Measurements from ENCODE around the gene PKN1. TPM values are rescaled to one million over a fixed set of nuclear protein-coding genes. Genes with fewer than 3 reads are reported as not detected.
A peak's percentile ranks its signal among the peaks of the same experiment; 100 is the strongest.

Gene PKN1
- total and polyA plus RNA-seq, 2 experiments from 2014 or later = 47.2 to 128 TPM

DNA sequence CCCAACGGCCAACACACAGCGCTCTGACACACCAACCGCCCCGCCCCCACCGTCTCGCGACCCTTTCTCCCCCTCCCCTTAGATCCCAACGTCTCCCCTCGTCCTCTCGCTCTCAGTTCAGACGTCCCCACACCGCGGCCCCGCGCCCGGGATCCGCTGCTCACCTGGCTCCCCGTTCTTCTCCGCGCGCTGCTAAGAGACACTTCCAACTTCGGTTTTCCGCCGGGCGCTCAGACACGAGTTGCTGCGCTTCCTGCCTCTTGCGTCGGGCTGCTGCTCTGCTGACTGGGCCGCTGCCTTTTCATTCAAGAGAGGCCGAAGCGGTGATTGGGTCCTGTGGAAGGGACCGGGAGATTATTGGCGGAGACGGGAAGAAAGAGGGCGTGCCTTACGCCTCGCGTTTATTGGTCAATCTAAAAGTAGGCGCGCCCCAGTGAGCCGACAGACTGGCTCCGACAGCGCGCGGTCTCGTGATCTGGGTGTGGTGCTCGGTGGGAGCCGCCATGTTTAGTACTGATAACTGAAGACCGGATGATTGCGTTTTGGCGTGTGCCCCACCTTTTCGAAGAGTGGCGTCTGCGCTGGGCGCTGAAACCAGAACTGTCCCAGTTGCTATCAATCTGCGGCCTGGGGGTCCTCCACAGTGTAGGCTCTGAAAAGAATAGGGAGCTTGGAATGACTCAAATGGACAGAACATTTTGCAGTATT, 13.8 kb upstream of the PKN1 start, which contains the start of gene DDX39A:
Gene DDX39A, minus strand, starts transcription at position 236 of the 708 bp plus-strand sequence. CDS start 6,121 bp downstream, outside the sequence.
- WGBS, 2 experiments (ENCODE audit: low coverage in 1 of 2, low lambda C conversion rate in 2 of 2, missing lambda C conversion rate in 2 of 2) = 1% methylated on average over 46 to 57 of the region's 57 CpGs
- peak within 1 kb of the TSS; percentile 91 for H3K4me2 ChIP-seq (ENCODE audit: unreplicated experiment)
- no peaks in the 10 kb centered on the region for H3K27me3 ChIP-seq (replicated peaks; ENCODE audit: insufficient read depth)
- no peaks in the 10 kb centered on the region for H3K9me2 ChIP-seq (ENCODE audit: insufficient read depth)
- no peak for TF ChIP-seq EZH2 (IDR thresholded peaks at IDR 0.05; ENCODE audit: insufficient read depth, poor library complexity, severe bottlenecking)
- TF ChIP-seq EZH2phosphoT487 (IDR thresholded peaks at IDR 0.05; ENCODE audit: insufficient read depth, low read depth) = no peak
- peaks cover 5% of the 10 kb centered on the region; the same call in 1 of the 2 replicates for H3F3A ChIP-seq (ENCODE audit: insufficient read depth)
- in situ Hi-C loops (cut with MboI) = no loop called here
- peak within 1 kb of the TSS; percentile 95 for H2AFZ ChIP-seq
- H3K36me3 ChIP-seq (ENCODE audit: low read depth) = no peaks in the 10 kb centered on the region
- H3K4me1 ChIP-seq (ENCODE audit: insufficient read depth) = 0 out of 2 replicates have a peak, but pooled peaks cover 18% of the 10 kb centered on the region
- peaks cover 47% of the 10 kb centered on the region for H3K79me2 ChIP-seq (ENCODE audit: insufficient read depth)
- H3K27ac ChIP-seq = peak within 1 kb of the TSS; percentile 98
- H4K20me1 ChIP-seq (ENCODE audit: insufficient read depth) = no peaks in the 10 kb centered on the region
- H3K4me3 ChIP-seq = peak within 1 kb of the TSS; percentile 97
- H3K9me3 ChIP-seq (ENCODE audit: low read depth) = no peaks in the 10 kb centered on the region
- DNase-seq = peak; percentile 100
- peak within 1 kb of the TSS; percentile 97 for H3K9ac ChIP-seq

- Histone ChIP-seq H3K4me1 (ENCODE audit: insufficient read depth) (peaks cover 6% of the 10 kb centered on the region; the same call in 1 of the 2 replicates), H3K27ac (no peak overlapping the region), H3K9me2 (ENCODE audit: insufficient read depth) (no peaks in the 10 kb centered on the region), H3F3A (ENCODE audit: insufficient read depth) (no peaks in the 10 kb centered on the region), H3K27me3 (replicated peaks; ENCODE audit: insufficient read depth) (no peaks in the 10 kb centered on the region), H3K9me3 (ENCODE audit: low read depth) (no peaks in the 10 kb centered on the region), H3K9ac (no peak overlapping the region), H3K4me3 (no peak overlapping the region), H4K20me1 (ENCODE audit: insufficient read depth) (no peaks in the 10 kb centered on the region), H3K79me2 (ENCODE audit: insufficient read depth) (no peaks in the 10 kb centered on the region), H2AFZ (peak overlapping the region; percentile 74), H3K36me3 (ENCODE audit: low read depth) (no peaks in the 10 kb centered on the region), H3K4me2 (ENCODE audit: unreplicated experiment) (no peak overlapping the region)
- 45 to 49% methylated on average over 7 of the region's 7 CpGs for WGBS, 2 experiments (ENCODE audit: low coverage in 1 of 2, low lambda C conversion rate in 2 of 2, missing lambda C conversion rate in 2 of 2)
- TF ChIP-seq EZH2 (IDR thresholded peaks at IDR 0.05; ENCODE audit: insufficient read depth, poor library complexity, severe bottlenecking) (no peak), EZH2phosphoT487 (IDR thresholded peaks at IDR 0.05; ENCODE audit: insufficient read depth, low read depth) (no peak)
- DNase-seq = peak; percentile 75
- in situ Hi-C loops (cut with MboI) = no loop called here
Measured at GRCh38 chr19:14425696-14426138, 7.4 kb upstream of the PKN1 start.

GRCh38 chr19:14427461-14427860, 5.6 kb upstream of the PKN1 start:
- 31 to 35% methylated on average over 2 of the region's 2 CpGs for WGBS, 2 experiments (ENCODE audit: low coverage in 1 of 2, low lambda C conversion rate in 2 of 2, missing lambda C conversion rate in 2 of 2)
- Histone ChIP-seq H3K9ac (no peak overlapping the region), H3K79me2 (ENCODE audit: insufficient read depth) (no peaks in the 10 kb centered on the region), H3K9me2 (ENCODE audit: insufficient read depth) (no peaks in the 10 kb centered on the region), H3K4me2 (ENCODE audit: unreplicated experiment) (no peak overlapping the region), H3K27me3 (replicated peaks; ENCODE audit: insufficient read depth) (no peaks in the 10 kb centered on the region), H3K27ac (no peak overlapping the region), H3K36me3 (ENCODE audit: low read depth) (no peaks in the 10 kb centered on the region), H3K4me1 (ENCODE audit: insufficient read depth) (peaks cover 6% of the 10 kb centered on the region; the same call in 1 of the 2 replicates), H3K9me3 (ENCODE audit: low read depth) (no peaks in the 10 kb centered on the region), H4K20me1 (ENCODE audit: insufficient read depth) (no peaks in the 10 kb centered on the region), H3F3A (ENCODE audit: insufficient read depth) (no peaks in the 10 kb centered on the region), H2AFZ (no peak overlapping the region), H3K4me3 (no peak overlapping the region)
- in situ Hi-C loops (cut with MboI) = no loop called here
- TF ChIP-seq EZH2phosphoT487 (IDR thresholded peaks at IDR 0.05; ENCODE audit: insufficient read depth, low read depth) = no peak
- TF ChIP-seq EZH2 (IDR thresholded peaks at IDR 0.05; ENCODE audit: insufficient read depth, poor library complexity, severe bottlenecking) = no peak
- no peak for DNase-seq

DNA sequence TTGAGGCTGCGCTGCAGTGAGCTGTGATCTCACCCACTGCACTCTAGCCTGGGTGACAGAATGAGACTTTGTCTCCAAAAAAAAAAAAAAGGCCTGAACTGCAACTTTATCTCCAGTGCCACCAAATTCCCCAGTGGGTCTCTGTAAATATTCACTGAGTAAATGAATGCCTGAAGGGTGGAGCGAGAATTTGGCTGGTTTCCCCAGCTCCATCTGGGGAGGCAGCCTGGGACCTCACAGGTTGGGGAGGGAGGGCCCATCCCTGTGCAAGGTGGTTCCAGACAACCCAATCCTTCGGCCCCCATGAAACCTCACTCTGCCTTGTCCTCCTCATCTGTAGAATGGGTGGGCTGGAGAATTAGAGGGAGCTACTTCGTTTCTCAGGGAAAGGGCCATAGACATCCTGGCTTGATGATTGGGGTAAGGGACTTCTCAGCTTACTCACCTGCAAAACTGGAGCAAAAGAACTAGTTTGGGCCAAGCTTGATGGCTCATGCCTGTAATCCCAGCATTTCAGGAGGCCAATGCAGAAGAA, 4.2 kb upstream of the PKN1 start:
- Histone ChIP-seq H3K36me3 (ENCODE audit: low read depth) (no peaks in the 10 kb centered on the region), H3K4me1 (ENCODE audit: insufficient read depth) (peaks cover 6% of the 10 kb centered on the region; the same call in 1 of the 2 replicates), H3K4me3 (no peak overlapping the region), H3K79me2 (ENCODE audit: insufficient read depth) (peaks cover 5% of the 10 kb centered on the region), H3K27me3 (replicated peaks; ENCODE audit: insufficient read depth) (no peaks in the 10 kb centered on the region), H3K9me2 (ENCODE audit: insufficient read depth) (no peaks in the 10 kb centered on the region), H2AFZ (no peak overlapping the region), H4K20me1 (ENCODE audit: insufficient read depth) (no peaks in the 10 kb centered on the region), H3K9me3 (ENCODE audit: low read depth) (no peaks in the 10 kb centered on the region), H3K27ac (no peak overlapping the region), H3K9ac (no peak overlapping the region), H3F3A (ENCODE audit: insufficient read depth) (no peaks in the 10 kb centered on the region), H3K4me2 (ENCODE audit: unreplicated experiment) (no peak overlapping the region)
- no peak for TF ChIP-seq EZH2 (IDR thresholded peaks at IDR 0.05; ENCODE audit: insufficient read depth, poor library complexity, severe bottlenecking)
- TF ChIP-seq EZH2phosphoT487 (IDR thresholded peaks at IDR 0.05; ENCODE audit: insufficient read depth, low read depth) = no peak
- in situ Hi-C loops (cut with MboI) = no loop called here
- WGBS, 2 experiments (ENCODE audit: low coverage in 1 of 2, low lambda C conversion rate in 2 of 2, missing lambda C conversion rate in 2 of 2) = 86 to 92% methylated on average over 4 of the region's 4 CpGs
- no peak for DNase-seq

All from GM23248 (cell line).